Measurements from ENCODE around the gene MRPS27.

The MRPS27 gene

GRCh38 chr5:72210888-72211678 lies 109.0 kb downstream of the MRPS27 start:
- TF ChIP-seq CTCF (IDR thresholded peaks at IDR 0.05; ENCODE audit: borderline replicate concordance, control extremely low read depth, extremely low read depth, insufficient read depth, missing control alignments) = no peak
- in situ Hi-C loops (cut with MboI; ENCODE audit: low sequenced_read_pairs, unreplicated experiment) = no loop called here
- no peak for DNase-seq (ENCODE audit: low spot score)

GRCh38 chr5:72209147-72210115 lies 110.6 kb downstream of the MRPS27 start:
- TF ChIP-seq CTCF (IDR thresholded peaks at IDR 0.05; ENCODE audit: borderline replicate concordance, control extremely low read depth, extremely low read depth, insufficient read depth, missing control alignments) = no peak
- in situ Hi-C loops (cut with MboI; ENCODE audit: low sequenced_read_pairs, unreplicated experiment) = no loop called here
- DNase-seq (ENCODE audit: low spot score) = no peak

GRCh38 chr5:72208324-72208926 lies 111.6 kb downstream of the MRPS27 start:
- TF ChIP-seq CTCF (IDR thresholded peaks at IDR 0.05; ENCODE audit: borderline replicate concordance, control extremely low read depth, extremely low read depth, insufficient read depth, missing control alignments) = no peak
- in situ Hi-C loops (cut with MboI; ENCODE audit: low sequenced_read_pairs, unreplicated experiment) = no loop called here
- DNase-seq (ENCODE audit: low spot score) = no peak

- in situ Hi-C loops (cut with MboI; ENCODE audit: low sequenced_read_pairs, unreplicated experiment) = no loop called here
- DNase-seq (ENCODE audit: low spot score) = no peak
- TF ChIP-seq CTCF (IDR thresholded peaks at IDR 0.05; ENCODE audit: borderline replicate concordance, control extremely low read depth, extremely low read depth, insufficient read depth, missing control alignments) = no peak
These were observed 113.0 kb downstream of the MRPS27 start for GRCh38 chr5:72206994-72207393.

- in situ Hi-C loops (cut with MboI; ENCODE audit: low sequenced_read_pairs, unreplicated experiment) = no loop called here
- no peak for TF ChIP-seq CTCF (IDR thresholded peaks at IDR 0.05; ENCODE audit: borderline replicate concordance, control extremely low read depth, extremely low read depth, insufficient read depth, missing control alignments)
- DNase-seq (ENCODE audit: low spot score) = no peak
These were observed 113.9 kb downstream of the MRPS27 start for GRCh38 chr5:72206160-72206559.

GRCh38 chr5:72205431-72206009 lies 114.5 kb downstream of the MRPS27 start:
- no peak for DNase-seq (ENCODE audit: low spot score)

More at GRCh38 chr5:72205431-72206009, 114.5 kb downstream of the MRPS27 start:
- in situ Hi-C loops (cut with MboI; ENCODE audit: low sequenced_read_pairs, unreplicated experiment) = no loop called here
- no peak for TF ChIP-seq CTCF (IDR thresholded peaks at IDR 0.05; ENCODE audit: borderline replicate concordance, control extremely low read depth, extremely low read depth, insufficient read depth, missing control alignments)

All from GM13976 (cell line).